RCC 7860 (cell line): Measurements from ENCODE around the gene RASL10A.
"Not testable (repeated sequence)": the region's sequence is repeated elsewhere in the genome, so short reads cannot be mapped to it uniquely, and the experiment has no call there.

Source experiments
- DNase-seq: peaks from one replicate; pipeline ENCODE4 v3.0.0-alpha.2; 2015; ENCODE audit warnings: low spot score
- FAIRE-seq: peaks from 2 replicates; lab custom pipeline; 2012; peaks lifted over from hg19 to GRCh38; lab: Jason Lieb, UNC

Gene RASL10A, protein sequence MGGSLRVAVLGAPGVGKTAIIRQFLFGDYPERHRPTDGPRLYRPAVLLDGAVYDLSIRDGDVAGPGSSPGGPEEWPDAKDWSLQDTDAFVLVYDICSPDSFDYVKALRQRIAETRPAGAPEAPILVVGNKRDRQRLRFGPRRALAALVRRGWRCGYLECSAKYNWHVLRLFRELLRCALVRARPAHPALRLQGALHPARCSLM

DNA sequence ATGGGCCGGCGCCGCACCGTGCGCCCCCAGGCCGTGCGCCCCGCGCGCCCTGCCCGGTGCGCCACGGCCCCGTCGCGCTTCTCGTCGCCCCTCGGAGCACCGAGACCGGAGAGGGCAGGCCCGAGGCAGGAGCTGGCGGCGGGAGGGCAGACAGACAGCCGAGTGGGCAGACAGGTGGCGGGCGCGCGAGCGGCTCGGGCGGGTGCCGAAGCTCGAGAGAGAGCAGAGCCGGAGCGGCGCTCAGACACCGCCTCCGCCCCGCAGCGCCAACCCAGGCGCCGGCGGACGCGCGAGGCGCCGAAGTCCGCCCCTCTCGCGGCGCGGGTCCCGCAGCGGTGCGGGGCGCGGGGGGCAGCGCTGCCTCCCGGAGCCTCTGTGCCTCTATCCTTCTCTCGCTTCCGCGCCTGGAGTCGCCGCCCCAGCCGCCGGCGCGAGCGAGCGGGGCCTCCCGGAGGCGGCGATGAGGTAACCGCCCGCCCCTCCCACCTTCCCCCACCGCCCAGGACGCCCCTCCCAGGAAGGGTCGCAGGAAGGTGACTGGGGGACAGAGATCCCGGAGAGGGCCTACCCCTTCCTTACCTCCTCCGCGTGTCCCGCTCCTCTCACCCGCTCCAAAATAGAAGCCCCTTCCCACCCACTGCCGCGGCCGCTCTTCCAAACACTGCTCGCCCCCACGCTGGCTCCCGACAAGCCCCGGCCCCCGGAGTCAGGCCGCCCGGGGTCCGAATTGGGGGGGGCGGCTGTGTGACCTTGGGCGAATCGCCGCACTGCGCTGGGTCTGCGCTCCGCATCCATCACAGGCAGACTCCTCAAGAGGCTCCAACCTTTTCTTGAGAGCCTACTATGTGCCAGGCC is at the start of gene RASL10A:
Gene RASL10A (minus strand): TSS at position 412 of the 855 bp plus-strand sequence. CDS start 451 bp downstream, outside the sequence.
- FAIRE-seq (no peak), DNase-seq (no peak)

DNA sequence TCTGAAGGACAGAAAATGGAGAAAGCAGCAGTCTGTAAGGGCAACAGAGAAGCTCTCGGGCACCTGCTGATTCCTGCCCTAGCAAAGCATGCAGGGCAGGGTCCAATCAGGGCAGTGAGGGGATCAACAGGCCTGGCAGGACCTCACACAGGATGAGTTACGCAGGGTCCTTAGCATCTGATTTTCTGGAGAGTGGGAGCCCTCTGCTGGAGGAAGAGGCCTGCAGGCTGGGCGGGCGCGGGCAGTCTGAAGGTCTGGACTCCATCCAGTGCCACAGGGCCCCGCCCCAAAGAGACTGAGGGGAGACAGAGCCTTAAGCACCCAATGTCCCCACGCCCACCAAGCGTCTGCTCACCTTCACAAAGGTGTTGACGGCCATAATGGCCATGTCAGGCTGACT is 44.0 kb upstream of the RASL10A start:
- DNase-seq: peak; percentile 5
- no peak for FAIRE-seq

DNA sequence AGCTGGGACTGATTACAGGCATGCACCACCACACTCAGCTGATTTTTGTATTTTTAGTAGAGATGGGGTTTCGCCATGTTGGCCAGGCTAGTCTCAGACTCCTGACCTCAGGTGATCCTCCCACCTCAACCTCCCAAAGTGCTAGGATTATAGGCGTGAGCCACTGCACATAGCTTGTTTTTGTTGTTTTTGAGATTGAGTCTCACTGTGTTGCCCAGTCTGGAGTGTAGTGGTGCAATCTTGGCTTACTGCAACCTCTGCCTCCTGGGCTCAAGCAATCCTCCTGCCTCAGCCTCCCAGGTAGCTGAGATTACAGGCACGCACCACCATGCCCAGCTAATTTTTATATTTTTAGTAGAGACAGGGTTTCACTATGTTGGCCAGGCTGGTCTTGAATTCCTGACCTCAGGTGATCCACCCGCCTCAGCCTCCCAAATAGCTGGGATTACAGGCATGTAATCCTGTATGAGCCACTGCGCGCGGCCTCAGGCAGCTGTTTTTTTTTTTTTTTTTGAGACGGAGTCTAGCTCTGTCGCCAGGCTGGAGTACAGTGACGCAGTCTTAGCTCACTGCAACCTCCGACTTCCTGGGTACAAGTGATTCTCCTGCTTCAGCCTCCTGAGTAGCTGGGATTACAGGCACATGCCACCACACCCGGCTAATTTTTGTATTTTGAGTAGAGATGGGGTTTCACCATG is 41.8 kb upstream of the RASL10A start:
- not testable (repeated sequence) for FAIRE-seq, DNase-seq

DNA sequence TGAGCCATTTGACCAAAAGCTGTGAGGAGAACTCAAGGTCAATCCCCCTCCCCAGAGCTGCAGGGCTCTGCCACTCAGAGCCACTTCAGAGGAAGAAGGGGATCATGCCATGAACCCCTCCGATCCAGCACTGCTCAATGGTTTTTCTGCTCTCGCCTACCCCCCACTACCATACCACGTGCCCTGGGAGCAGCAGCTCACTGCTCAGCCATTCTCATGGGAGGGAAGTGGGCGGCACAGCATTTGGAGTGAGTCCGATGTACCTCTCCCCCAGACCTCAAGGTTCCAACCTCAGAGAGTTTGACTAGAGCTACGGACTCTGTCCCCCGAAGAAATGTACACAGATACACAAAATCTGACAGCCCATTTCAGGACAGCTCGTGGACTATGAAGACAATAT is 38.4 kb upstream of the RASL10A start:
- FAIRE-seq (no peak), DNase-seq (no peak)

DNA sequence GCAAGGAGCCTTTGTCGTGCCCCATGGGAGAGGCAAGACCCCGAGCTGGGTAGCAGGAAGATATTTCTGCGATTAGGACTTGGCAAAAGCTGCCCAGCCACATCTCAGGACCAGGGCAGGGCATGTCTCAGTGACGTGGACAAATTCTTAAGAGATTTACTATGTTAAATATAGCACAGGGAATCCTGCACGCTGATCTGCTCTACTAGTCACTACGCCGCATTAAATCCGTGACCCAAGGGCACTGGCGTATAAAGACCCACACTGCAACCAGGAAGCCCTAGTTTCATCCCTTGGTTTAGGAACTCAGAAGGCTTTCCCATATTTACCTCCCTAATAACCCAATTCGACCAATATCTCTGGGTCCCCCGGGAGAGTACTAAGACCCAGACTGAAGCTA is 37.8 kb upstream of the RASL10A start:
- FAIRE-seq (no peak), DNase-seq (no peak)

DNA sequence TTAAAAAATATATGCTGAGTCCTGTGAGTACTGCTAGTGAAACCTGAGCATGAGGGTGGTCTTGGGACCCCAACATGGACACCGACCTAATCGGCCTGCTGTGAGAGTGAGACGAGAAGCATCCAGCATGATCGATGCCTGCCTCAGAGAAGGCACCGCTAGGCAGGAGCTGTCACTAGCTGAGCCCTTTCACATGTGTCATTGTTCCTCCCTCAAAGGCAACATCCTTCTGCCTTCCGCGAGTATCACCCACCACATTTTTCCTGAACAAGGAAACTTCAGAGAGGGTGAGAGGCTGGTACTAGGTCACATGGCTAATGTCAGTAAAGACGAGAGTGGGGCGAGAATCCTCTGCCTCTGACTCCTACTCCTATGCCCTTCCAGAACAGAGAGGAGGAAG is 37.3 kb upstream of the RASL10A start:
- DNase-seq: no peak
- FAIRE-seq: no peak

DNA sequence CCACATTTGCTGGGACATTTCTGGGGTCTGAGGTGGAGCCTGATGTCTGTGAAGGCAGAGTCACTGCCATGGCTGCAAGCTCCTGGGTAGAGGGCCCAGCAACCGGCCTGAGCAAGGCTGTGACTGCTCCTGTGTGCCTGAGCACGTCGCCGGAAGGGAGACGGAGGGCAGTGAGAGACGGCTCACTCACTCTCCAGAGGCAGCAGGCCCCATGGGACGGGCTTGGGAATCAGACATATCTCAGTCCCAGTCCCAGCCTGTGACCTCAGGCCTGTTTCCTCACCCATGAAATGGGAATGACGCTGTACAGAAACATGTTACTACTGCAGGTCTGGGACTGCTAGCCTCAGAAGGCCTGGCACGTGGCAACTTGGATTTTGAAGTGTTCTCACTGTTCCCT is 36.4 kb upstream of the RASL10A start:
- DNase-seq: no peak
- FAIRE-seq: no peak

DNA sequence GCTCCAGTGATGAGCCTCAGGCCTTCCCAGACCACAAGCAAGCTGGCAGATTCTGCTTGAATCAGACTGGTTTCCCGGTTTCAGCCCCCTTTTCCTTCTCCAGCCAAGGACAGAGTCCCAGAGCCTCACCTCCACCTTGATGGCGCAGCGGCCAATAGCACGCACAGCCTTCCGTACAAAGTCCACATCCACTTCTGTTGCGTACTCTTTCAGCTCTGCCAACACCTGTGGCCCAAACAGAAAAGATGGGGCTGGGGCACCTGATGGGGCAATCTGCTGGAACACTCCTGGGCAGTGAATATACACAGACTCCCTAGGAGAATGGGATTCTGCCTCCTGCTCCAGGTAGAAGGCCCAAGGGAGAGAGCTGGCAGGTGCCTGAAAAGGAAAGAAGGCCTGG is 35.5 kb upstream of the RASL10A start:
- FAIRE-seq (no peak), DNase-seq (no peak)

DNA sequence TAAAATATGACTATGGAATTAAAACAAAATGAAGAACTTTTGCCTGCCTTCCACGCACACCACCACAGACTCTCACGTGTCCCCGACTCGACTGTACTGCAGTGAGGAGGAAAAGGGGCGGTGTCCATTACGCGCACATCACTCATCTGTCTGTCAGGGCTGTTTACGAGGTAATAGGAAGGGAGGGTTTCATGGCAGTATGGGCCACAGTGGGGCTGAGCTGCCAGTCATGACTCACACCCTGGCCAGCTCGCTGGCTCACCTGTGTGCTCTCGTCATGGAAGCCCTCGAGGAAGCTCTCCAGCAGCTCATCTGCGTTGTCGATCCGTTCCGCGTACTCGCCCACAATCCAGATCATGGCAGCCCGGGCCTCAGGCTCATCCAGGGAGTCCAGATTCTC is 33.5 kb upstream of the RASL10A start:
- FAIRE-seq (no peak), DNase-seq (no peak)

DNA sequence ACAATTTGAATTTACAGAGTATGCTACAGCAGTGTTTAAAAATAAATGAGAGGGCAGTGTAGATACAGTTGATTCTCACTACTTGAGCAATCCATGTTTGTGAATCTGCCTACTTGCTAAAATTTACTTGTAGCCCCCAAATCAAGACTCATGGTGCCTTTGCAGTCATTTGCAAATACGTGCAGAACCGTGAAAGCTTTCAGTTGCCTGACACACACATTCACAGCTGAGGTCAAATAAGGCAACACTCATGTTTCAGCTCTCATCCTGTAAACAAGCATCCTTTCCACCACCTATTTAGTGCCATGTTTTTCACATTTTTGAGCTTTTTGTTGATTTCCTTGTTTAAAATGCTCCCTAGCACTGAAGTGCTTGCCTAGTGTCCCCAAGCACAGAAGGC is 32.5 kb upstream of the RASL10A start:
- FAIRE-seq: no peak
- no peak for DNase-seq

DNA sequence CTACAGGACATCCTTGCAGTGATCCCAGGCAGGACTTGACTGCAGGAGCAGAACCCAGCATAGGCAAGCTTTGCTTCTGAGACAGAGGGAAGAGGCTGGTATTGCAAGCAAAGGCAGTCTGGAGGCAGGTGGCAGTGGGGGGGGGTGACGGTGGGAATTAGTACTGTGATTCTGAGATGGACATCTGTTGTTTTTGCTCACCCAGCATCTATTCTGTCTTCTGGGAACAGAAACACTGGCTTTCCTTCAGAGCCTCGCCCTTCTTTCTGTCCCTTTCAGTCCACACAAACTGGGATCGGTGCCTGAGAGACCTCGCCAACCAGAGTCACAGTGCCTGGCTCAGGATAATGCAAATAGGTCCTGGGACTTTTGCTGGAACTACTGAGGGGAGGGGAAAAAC is 31.2 kb upstream of the RASL10A start:
- FAIRE-seq (no peak), DNase-seq (no peak)

DNA sequence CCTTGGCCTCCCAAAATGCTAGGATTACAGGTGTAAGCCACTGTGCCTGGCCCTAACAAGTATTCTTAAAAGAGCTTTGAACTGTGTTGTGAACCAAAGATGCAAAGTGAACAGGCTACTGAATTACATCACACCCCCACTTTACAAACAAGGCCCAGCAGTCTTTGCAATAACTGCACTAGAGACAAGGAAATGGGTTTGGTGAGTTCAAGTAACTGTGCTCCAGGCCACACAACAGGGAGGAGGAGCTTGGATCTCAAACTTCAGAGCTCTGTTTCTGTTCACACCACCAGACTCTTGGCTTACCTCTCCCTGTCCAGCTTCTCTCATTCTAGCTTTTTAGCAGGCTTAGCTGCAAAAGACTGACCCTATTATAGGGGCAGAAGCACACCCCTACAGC is 30.4 kb upstream of the RASL10A start:
- DNase-seq (no peak), FAIRE-seq (no peak)

DNA sequence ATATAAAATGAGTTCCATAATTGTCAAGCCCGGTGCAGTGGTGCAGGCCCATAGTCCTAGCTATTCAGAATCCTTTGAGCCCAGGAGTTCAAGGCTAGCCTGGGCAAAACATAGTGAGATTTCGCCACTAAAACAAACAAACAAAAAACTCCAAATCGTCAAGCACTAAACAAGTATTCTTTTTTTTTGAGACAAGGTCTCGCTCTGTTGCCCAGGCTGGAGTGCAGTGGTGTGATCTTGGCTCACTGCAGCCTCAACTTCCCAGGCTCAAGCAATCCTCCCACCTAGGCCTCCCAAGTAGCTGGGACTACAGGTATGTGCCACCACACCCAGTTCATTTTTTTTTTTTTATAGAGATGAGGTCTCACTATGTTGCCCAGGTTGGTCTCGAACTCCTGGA is 29.4 kb upstream of the RASL10A start:
- DNase-seq, FAIRE-seq: not testable (repeated sequence)

DNA sequence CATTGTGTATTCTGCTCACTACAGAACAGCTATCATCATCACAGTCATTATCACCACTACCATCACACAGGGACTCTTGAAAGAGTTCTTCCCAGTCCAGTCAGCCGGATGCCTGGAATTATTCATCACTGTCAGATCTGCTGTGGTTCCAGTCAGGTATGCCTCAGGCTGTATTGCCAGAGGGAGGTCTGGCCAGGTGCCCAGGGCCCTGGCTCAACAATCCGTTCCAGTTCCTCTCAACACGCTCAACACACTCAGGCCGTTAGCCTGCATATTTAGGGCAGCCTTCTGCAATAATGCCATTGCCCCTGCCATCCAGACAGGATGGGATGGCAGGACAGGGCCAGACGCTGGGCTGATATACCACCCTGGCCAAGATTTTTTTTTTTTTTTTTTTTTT is 28.6 kb upstream of the RASL10A start:
- DNase-seq: peak; percentile 95
- peak; percentile 96 for FAIRE-seq

DNA sequence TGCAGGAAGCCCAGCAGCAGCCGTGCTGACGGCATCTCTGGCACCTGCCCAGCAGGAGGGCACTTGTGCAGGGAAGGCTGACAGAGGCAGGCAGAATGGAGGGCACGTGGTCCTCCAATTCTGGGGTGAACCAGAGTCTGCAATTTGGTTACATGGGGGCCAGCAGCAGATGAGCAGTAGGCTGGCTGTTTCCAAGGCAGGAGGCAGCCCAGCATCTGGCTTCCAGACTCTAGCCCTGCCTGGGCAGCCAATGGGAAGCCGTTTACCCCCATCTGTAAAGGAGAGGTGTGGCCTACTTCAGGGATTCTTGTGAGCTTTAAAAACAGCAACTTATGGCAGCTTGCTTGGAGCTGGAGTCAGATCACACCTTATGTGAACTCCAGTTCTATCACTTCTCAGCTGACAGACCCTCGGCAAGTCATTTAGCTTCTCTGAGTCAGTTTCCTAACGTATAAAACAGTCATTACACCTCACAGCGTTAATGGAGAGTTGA is 27.9 kb upstream of the RASL10A start:
- DNase-seq (peak; percentile 24), FAIRE-seq (no peak)

DNA sequence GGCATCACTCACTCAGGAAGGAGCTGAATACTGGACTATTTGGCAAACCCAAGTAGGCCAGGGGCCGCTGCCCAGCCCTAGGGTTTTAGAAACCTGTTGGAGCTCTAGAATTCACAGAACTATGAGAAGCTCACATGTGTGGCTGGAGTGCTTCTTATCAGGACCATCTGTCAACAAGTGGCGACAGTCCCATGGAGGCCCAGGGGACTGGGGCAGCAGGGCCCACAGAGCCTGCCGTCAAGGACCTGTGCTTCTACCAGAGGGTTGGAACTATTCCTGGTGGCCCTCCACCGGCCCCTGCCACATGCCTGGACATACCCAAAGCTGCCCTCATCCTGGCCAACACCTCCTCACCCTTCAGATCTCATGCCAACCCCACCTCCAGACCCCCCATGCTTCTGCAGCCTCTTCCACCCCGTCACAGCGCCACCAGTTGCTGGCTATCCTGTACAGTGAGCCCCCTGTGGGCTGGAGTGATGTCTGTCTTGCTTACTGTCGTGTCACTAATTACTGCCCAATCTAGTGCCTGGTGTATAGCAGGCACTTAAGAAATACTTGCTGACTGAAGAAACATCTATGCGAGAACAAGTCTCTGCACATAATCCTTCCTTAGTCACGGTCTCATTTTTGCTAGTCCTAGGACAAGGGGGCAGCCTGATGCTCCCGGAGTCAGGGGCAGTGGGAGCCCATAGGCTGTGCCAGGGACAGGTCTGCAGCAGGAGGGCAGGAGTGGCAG is 27.2 kb upstream of the RASL10A start:
- FAIRE-seq (no peak), DNase-seq (no peak)

DNA sequence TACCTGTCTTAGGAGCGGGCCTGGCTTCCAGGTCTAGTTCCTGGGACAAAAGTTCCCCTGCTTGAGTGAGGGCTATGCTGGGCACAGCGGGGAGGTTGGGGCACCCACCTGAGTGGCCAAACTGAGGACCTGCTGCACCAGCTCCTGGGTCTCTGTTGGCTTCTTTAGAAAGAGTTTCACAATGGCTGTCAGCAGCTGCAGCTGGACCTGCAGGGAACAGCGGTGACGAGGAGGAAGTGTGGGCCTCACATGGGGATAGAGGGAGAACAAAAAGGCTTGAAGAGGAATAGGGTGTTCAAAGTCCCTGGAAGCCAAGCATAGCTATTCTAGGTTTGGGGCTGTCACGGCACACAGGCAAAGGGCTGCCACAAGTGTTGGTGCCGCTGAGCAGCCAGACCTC is 26.7 kb upstream of the RASL10A start:
- FAIRE-seq (no peak), DNase-seq (no peak)

DNA sequence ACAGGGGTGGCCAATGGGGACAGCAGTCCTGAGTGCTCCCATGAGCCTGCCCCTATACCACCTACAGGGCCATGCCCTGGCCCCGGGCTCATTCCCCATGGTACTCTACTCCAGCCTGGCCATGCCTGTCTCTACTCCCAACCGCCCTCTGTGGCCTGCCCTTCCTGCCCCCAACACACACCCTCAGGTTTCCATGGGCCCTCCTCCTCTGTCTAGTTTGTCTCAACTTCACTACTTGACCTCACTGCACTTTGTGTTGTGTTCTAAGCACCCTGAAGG is 26.3 kb upstream of the RASL10A start:
- FAIRE-seq: no peak
- no peak for DNase-seq

DNA sequence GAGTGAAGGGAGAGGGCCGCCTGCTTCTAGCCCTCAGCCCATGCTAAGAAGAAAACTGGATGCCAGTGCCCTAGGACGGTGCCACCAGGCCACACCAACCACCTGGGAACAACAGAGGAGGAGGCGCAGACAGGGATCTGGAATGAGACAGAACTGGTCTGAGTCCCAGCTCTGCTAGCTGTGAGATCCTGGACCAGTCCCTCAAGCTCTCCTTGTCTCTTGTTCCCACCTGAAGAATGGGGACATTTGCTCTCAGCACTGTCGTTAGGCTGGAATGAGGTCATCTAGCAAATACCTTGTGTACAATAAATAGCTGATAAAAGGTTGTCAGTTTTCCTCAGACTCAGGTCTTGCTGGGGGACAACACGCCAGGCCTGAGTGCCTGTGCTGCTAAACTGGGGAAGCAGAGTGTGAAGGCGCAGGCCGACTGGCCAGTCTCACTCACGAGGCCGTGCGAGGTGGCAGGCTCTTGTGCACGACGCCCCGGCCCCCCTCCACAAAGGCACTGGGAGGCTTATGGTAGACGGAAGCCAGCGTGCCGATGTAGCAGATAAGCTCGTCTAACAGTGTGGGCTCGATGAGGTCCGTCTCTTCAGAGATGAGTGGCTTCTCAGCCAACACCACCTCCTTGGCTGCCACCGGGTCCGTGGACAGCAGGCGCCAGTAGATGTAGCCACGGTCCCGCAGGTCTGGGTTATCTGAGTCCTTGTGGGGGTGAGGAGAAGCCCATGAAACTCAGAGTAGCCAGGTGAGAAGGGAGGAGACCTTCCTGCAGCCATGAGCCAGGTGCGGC is 25.8 kb upstream of the RASL10A start:
- DNase-seq (no peak), FAIRE-seq (no peak)

DNA sequence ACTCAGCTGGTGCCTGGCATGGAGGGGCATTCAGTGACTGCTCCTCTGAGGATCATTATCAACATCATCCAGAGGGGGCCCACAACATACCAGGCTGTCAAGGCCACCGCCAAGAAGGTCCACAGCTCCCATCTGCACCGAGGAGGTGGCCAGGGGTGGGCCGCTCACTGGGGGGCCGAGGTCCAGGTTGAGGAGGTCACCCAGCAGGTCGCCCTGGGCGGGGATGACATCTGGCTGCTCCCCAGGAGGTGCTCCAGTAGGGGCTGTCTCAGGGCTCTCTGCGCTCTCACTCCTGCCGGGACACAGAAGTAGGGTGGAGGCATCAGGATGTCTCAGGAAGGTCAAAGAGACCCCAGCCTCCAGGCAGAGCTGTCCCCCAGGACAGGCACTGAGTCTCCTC is 25.1 kb upstream of the RASL10A start:
- FAIRE-seq: no peak

More for the DNA sequence above, 25.1 kb upstream of the RASL10A start:
- no peak for DNase-seq
